GM12875 (cell line): Measurements from ENCODE around the gene KRTAP13-3.

ENCODE experiments used
- H3K4me3 ChIP-seq: one replicate; pipeline ENCODE4 v1.5.1; 2011; ENCODE audit warnings: low read depth, low read length, control low read depth
- TF ChIP-seq, protein P1 (sequence below): IDR thresholded peaks from 2 replicates; pipeline ENCODE4 v1.5.1; 2011; ENCODE audit warnings: low read depth, mild to moderate bottlenecking, control low read depth, inconsistent platforms, low read length, moderate library complexity, borderline replicate concordance; ENCODE audit not compliant: insufficient read depth

The KRTAP13-3 gene

GRCh38 chr21:30425826-30426225 is at the start of gene KRTAP13-3:
KRTAP13-3 (minus strand) TSS chr21:30425926; CDS start chr21:30425912, 14 bp downstream.
- TF ChIP-seq, protein P1, sequence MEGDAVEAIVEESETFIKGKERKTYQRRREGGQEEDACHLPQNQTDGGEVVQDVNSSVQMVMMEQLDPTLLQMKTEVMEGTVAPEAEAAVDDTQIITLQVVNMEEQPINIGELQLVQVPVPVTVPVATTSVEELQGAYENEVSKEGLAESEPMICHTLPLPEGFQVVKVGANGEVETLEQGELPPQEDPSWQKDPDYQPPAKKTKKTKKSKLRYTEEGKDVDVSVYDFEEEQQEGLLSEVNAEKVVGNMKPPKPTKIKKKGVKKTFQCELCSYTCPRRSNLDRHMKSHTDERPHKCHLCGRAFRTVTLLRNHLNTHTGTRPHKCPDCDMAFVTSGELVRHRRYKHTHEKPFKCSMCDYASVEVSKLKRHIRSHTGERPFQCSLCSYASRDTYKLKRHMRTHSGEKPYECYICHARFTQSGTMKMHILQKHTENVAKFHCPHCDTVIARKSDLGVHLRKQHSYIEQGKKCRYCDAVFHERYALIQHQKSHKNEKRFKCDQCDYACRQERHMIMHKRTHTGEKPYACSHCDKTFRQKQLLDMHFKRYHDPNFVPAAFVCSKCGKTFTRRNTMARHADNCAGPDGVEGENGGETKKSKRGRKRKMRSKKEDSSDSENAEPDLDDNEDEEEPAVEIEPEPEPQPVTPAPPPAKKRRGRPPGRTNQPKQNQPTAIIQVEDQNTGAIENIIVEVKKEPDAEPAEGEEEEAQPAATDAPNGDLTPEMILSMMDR: no peak
- no peak within 1 kb of the TSS for H3K4me3 ChIP-seq

DNA sequence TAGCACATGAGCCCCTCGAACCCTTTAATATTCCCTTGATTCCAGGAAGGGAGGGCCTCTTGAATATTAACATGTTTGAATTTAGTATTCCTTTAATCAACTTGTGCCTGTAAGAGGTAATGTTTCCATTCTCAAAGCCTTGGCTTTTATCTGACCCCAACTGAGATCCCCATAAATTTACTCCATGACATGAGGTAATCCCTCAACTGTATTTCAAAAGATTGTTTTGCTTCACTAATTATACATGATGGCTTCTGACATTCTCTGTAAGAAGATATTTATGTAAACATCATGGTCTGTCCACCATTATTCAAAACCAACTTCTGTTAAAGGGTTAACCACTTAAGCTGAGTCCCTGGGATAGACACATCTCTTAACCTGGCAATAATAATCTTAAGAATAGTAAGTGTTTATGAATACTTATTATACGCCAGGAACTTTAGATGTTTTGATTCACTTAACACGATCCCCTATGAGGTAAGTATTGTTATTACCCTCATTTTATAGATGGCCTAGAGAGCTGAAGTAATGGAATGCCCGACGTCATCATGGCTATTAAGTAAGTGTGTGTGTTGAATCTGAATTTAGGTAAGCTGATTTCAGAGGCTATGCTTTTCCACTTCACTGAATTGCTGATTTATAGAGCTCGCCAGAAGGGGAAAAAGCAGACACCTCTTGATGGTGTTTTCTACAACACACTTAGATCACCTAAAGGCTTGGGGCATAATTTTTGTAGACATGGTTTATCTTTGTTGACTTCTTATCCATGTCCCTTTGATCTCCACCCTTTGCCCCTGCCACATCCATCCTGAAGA is 43.4 kb upstream of the KRTAP13-3 start:
- H3K4me3 ChIP-seq: no peak overlapping the region
- TF ChIP-seq, protein P1: no peak

DNA sequence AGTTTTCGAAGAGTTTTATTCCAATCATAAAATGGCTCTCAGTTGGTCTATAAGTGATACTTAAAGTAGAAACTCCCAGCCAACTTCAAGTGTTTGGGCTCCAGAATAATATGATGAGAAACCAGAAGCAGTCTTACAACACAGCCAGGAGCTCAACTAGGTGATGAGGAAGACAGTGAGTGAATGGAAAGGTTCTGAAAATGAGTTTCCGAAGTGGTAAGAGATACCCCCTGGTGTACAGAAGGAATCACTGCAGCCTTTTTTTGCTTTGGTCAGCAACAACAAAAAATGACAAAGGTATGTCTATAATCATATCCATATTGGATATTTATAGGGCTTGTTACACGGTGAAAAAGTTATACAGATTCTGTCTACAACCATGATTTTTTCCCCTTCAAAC is 38.0 kb upstream of the KRTAP13-3 start:
- TF ChIP-seq, protein P1: peak; percentile 35; the same call in 1 of the 2 replicates
- no peak overlapping the region for H3K4me3 ChIP-seq

DNA sequence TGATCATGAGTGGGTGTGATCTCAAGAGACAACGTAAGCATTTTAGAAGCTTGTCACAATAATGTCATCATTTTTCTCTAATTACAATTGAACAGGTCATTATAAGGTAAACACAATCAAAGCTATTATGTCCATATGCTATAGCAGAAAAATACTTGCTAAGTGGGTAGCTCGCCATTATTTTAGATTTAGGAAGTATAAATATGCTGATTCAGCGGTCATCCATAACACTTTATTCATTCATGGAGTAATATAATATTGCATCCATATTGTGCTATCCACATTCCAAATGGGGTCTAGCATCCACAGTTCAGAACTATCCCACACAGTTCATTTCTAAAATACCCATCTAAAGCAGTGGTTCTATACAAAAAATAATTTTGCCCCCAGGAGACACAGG is 22.8 kb upstream of the KRTAP13-3 start:
- TF ChIP-seq, protein P1: no peak
- no peak overlapping the region for H3K4me3 ChIP-seq

GRCh38 chr21:30447056-30447455 is 21.3 kb upstream of the KRTAP13-3 start:
- no peak overlapping the region for H3K4me3 ChIP-seq
- TF ChIP-seq, protein P1: no peak

DNA sequence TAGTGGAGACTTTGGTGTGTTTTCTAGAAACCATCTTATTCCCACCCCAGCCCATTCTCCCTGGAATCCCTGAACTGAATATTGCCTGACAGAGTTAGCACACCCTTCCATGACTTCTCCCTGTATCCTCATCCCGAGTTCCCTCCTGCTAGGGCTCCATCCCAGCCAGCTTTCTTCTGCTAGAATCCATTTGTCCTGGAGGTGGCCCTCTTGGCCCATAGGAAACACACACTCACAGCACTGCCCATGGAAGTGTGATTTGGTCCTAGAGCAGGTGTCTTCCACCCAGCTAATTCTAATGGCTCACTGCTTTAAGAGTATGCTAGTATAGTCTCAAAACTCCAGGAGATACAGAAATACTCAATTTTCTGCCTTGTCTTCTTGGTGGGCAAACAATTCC is 18.5 kb upstream of the KRTAP13-3 start:
- H3K4me3 ChIP-seq: no peak overlapping the region
- TF ChIP-seq, protein P1: no peak

DNA sequence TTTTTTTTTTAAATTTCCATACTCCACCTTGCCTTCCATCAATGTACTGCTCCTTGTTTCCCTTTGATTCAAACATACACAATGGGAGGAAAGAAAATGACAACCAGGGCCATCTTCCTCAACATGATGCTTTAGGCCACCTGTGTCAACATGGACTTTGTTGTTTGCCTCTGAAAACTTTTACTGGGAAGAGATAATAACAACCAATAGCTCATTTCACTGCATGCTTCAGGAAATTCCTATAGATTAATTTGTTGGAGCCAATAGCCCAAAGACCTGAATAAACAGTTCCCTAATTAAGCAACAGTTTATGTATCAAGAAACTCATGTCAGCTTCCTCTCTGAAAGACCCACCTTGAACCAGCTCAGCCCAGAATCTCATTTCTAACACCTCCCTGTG is 17.5 kb upstream of the KRTAP13-3 start:
- TF ChIP-seq, protein P1: no peak
- H3K4me3 ChIP-seq: no peak overlapping the region
